H7 (cell line): ENCODE results near the gene YIPF2. TPM values are rescaled to one million over a fixed set of nuclear protein-coding genes. Genes with fewer than 3 reads are reported as not detected.
A peak's percentile ranks its signal among the peaks of the same experiment; 100 is the strongest.
"Not testable (repeated sequence)": the region's sequence is repeated elsewhere in the genome, so short reads cannot be mapped to it uniquely, and the experiment has no call there.

Experiments used
- DNase-seq: peaks from one replicate; pipeline ENCODE4 v3.0.0; 2012
- H3K27me3 ChIP-seq: 2 replicates; pipeline ENCODE4 v1.6.0; 2011; ENCODE audit warnings: mild to moderate bottlenecking, low read length; ENCODE audit not compliant: control insufficient read depth, insufficient read depth
- H3K36me3 ChIP-seq: replicated peaks from 2 replicates; pipeline ENCODE4 v1.5.1; 2011; ENCODE audit warnings: low read length; ENCODE audit not compliant: control insufficient read depth, insufficient read depth
- H3K4me3 ChIP-seq: 2 replicates; pipeline ENCODE4 v1.5.1; 2011; ENCODE audit warnings: low read depth, mild to moderate bottlenecking, control low read depth, low read length, moderate library complexity; ENCODE audit not compliant: insufficient read depth
- total RNA-seq: library from RNA; depleted of rRNA; stranded (reverse); fragments of >200 nt; shearing (Covaris generic); gene quantifications from 2 replicates; pipeline ENCODE4 v1.2.3, GENCODE V29; 2014

YIPF2 gene
- total RNA-seq, 1 experiment from 2014 or later, result 81.1 TPM

DNA sequence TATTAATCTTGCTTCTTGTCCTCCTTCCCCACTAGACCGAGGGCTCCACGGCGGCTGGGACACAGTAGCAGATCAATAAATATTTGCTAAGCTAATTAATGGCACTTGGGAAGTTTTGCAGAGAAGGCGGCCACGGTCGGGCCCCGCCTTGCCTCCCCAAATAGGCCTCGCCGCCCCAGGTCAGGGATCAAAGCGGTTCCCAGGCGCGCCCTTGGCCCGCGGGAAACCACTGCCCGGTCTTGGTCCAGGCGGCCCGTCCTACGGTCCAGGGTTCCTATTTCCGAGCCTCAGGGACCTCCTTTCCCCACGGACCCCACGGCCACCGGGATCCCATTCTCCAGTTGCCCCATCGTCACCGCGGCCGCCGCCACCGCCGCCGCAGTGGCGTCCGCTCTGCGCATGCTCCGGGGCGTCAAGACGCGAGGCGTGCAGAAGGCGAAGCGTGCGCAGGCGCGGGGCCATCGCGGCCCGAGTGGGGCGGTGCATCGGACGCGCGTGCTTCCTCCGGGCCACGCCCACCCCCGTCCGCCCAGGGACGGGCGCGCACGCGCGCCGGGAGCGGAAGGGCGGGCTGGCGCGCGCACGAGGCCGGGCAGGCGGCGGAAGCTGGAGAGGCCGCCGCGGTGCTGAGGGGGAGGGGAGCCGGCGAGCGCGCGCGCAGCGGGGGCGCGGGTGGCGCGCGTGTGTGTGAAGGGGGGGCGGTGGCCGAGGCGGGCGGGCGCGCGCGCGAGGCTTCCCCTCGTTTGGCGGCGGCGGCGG lies 32.1 kb upstream of the YIPF2 start, which contains the start of gene SMARCA4:
Gene SMARCA4, plus strand, starts transcription at position 717 of the 759 bp plus-strand sequence. CDS start 23,122 bp downstream, outside the sequence.
- peak; percentile 100 for DNase-seq
- Histone ChIP-seq H3K36me3 (no peaks in the 10 kb centered on the region), H3K4me3 (peak within 1 kb of the TSS; percentile 88), H3K27me3 (no peaks in the 10 kb centered on the region)

- not testable (repeated sequence) for H3K27me3 ChIP-seq, H3K4me3 ChIP-seq, DNase-seq, H3K36me3 ChIP-seq
Observed at GRCh38 chr19:10959277-10959968, 31.0 kb upstream of the YIPF2 start.

GRCh38 chr19:10952809-10953208 lies 24.4 kb upstream of the YIPF2 start:
- Histone ChIP-seq H3K4me3 (no peak overlapping the region), H3K36me3 (no peaks in the 10 kb centered on the region), H3K27me3 (no peaks in the 10 kb centered on the region)
- DNase-seq, result no peak

DNA sequence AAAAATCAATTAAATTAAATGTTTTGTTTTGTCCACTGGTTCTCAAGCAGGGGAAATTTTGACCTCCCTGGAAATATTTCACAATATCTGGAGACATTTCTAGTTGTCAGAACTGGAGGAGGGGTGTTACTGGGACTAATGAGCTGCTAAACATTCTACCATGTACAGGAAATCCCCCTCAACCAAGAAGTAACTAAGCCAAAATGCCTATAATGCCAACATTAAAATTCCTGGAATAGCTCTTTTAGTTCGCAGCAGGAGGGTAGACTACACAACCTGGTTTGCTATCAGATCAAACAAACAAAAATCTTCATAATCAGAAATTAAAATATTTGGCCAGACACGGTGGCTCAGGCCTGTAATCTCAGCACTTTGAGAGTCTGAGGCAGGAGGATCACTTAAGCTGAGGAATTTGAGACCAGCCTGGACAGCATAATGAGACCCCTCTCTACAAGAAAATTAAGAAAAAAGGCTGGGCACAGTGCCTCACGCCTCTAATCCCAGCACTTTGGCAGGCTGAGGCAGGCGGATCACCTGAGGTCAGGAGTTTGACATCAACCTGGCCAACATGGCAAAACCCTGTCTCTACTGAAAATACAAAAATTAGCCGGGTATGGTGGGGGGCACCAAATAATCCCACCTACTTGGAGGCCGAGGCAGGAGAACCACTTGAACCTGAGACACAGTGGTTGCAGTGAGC lies 18.7 kb upstream of the YIPF2 start:
- H3K27me3 ChIP-seq, result no peaks in the 10 kb centered on the region
- no peak for DNase-seq
- H3K4me3 ChIP-seq, result no peak overlapping the region
- H3K36me3 ChIP-seq, result no peaks in the 10 kb centered on the region

DNA sequence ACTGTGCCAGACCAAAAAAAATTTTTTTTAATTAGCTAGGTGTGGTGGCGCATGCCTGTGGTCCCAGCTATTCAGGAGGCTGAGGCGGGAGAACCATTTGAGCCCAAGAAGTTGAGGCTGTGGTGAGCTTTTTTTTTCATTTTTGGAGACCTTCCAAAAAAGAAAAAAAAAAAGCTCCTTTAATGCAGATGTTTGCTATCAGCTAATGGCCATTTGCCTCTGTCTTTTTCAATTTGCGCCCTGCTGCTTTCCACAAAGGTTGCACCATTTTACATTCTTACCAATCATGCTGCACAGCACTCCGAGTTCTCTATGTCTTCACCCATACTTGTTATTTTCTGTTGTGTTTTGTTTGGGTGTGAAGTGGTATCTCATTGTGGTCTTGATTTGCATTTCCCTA lies 16.8 kb upstream of the YIPF2 start:
- no peaks in the 10 kb centered on the region for H3K27me3 ChIP-seq
- no peaks in the 10 kb centered on the region for H3K36me3 ChIP-seq
- no peak overlapping the region for H3K4me3 ChIP-seq
- DNase-seq, result no peak

GRCh38 chr19:10943412-10943811 lies 15.0 kb upstream of the YIPF2 start:
- DNase-seq, H3K27me3 ChIP-seq, H3K4me3 ChIP-seq, H3K36me3 ChIP-seq: not testable (repeated sequence)

DNA sequence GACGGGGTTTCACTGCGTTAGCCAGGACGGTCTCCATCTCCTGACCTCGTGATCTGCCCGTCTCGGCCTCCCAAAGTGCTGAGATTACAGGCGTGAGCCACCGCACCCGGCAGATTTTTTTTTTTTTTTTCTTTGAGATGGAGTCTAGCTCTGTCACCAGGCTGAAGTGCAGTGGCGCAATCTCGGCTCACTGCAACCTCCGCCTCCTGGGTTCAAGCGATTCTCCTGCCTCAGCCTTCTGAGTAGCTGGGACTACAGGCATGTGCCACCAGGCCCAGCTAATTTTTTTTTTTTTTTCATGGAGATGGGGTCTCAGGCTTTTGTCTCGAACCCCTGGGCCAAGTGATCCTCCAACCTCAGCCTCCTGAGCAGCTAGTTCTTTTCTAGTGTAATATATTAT lies 13.2 kb upstream of the YIPF2 start:
- H3K36me3 ChIP-seq, H3K27me3 ChIP-seq, DNase-seq, H3K4me3 ChIP-seq: not testable (repeated sequence)

GRCh38 chr19:10936661-10937084 lies 8.2 kb upstream of the YIPF2 start:
- no peaks in the 10 kb centered on the region for H3K27me3 ChIP-seq
- H3K36me3 ChIP-seq, result no peaks in the 10 kb centered on the region; the same call in 1 of the 2 replicates
- H3K4me3 ChIP-seq, result no peak overlapping the region
- DNase-seq, result peak; percentile 86

- H3K27me3 ChIP-seq, result no peaks in the 10 kb centered on the region
- peaks cover under 1% of the 10 kb centered on the region for H3K36me3 ChIP-seq
- H3K4me3 ChIP-seq, result no peak overlapping the region
- no peak for DNase-seq
Observed at GRCh38 chr19:10935371-10936059, 7.1 kb upstream of the YIPF2 start.

- Histone ChIP-seq H3K36me3 (peaks cover 11% of the 10 kb centered on the region), H3K27me3 (no peaks in the 10 kb centered on the region), H3K4me3 (peak overlapping the region; percentile 95)
- DNase-seq, result peak; percentile 66
Observed at GRCh38 chr19:10929402-10929794, 959 bp upstream of the YIPF2 start.

DNA sequence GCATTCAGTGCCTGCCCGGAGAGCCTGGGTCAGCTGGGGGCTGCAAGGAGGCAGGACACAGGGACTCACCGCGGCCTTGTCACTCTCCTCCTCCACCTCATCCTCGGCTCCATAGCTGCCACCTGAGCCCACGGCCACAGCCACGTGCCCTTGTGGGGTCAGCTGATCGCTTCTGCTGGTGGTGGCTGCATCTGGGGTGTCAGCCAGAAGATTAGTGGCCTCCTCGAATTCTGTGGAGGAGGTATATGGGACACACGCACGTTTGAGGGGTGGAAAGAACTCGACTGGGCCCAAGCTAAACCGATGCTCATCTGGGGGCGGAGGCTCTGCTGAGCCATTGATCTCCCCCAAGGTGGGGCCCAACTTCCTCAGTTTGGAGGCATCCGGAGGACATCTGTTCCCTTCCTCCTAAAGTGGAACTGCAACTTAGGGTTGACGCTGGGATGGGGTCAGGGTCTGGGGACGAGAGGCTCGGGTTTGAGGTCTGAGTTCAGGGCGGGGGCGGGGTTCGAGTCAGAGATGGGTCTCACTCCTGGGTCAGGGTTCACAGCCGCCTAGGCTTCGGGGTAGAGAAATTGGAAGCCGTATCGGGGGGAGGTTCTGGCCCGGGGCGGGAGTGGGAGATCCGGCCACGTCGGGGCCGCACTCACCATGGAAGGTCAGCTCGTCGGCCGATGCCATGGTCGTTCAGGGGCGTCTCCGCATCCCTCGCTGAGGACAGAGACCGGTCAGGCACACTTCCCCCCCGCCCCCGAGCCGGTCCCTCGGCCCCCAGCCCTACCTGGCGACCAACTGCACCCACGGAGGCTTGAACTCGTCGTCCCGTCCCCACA lies 493 bp downstream of the YIPF2 start:
- Histone ChIP-seq H3K4me3 (peak overlapping the region; percentile 95), H3K36me3 (peaks cover 11% of the 10 kb centered on the region), H3K27me3 (no peaks in the 10 kb centered on the region)
- no peak for DNase-seq

DNA sequence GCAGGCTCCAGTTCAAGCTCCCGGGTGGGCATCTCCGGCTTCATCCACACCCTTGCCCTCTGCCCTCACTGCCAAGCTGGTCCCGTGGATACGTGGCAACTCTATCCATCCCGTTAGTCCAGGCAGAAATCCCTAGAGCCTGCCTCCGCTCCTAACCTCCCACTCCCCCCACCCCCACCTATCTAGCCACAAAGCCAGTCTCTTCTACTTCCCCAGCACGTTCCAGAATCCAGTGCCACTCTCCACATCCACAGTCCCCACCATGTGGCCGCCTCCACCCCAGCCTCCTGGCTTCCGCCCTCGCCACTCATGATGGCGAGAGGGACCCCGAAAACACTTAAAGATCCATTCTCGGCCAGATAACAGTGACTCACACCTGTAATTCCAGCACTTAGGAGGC lies 3.8 kb downstream of the YIPF2 start:
- no peak overlapping the region for H3K4me3 ChIP-seq
- no peak for DNase-seq
- peaks cover 10% of the 10 kb centered on the region for H3K36me3 ChIP-seq
- no peaks in the 10 kb centered on the region for H3K27me3 ChIP-seq

GRCh38 chr19:10923260-10924112 lies 5.0 kb downstream of the YIPF2 start:
- H3K27me3 ChIP-seq, result no peaks in the 10 kb centered on the region
- H3K36me3 ChIP-seq, result peaks cover 17% of the 10 kb centered on the region
- DNase-seq, result peak; percentile 39
- no peak overlapping the region for H3K4me3 ChIP-seq
